Endothelial cell of umbilical vein (primary cell): ENCODE data around the gene DMD. TPM values are rescaled to one million over a fixed set of nuclear protein-coding genes. Genes with fewer than 3 reads are reported as not detected.

ENCODE experiments used
- BruUV-seq: library from RNA; stranded (reverse); fragments of 400-500 nt; replicated peaks from 2 replicates; lab custom pipeline; 2021; lab: Mats Ljungman, UMichigan
- CTCF ChIA-PET: fragments of 300-600, 350-600 bp; sonication (Branson Sonifier 250); formaldehyde crosslinking; loops from one replicate; lab custom pipeline; 2021; ENCODE audit warnings: antibody characterized with exemption, inconsistent platforms; lab: Charles Lee
- POLR2A ChIA-PET: fragments of 300-600, 350-600 bp; sonication (Branson Sonifier 250); formaldehyde crosslinking; loops from one replicate; lab custom pipeline; 2021; ENCODE audit warnings: antibody characterized with exemption, inconsistent platforms; lab: Charles Lee
- DNase-seq: peaks from one replicate; pipeline ENCODE4 v3.0.0-alpha.2; 2011; ENCODE audit warnings: low read depth, low spot score
- FAIRE-seq: peaks from 2 replicates; lab custom pipeline; 2011; peaks lifted over from hg19 to GRCh38; lab: Jason Lieb, UNC
- H2AFZ ChIP-seq: 2 replicates; pipeline ENCODE4 v1.6.0; 2012; ENCODE audit warnings: low read depth, low read length, control low read depth, inconsistent platforms
- H3K27ac ChIP-seq: 2 replicates; pipeline ENCODE4 v1.5.1; 2011; ENCODE audit warnings: low read depth, mild to moderate bottlenecking, control low read depth, low read length, moderate library complexity; ENCODE audit not compliant: insufficient read depth
- H3K27me3 ChIP-seq, 2 experiments: 2 replicates each; pipeline versions ENCODE4 v1.6.0 to v1.6.1; 2011; ENCODE audit warnings: low read length in 2 of 2, mixed read lengths in 1 of 2; ENCODE audit not compliant: control insufficient read depth in 2 of 2, insufficient read depth in 2 of 2
- H3K36me3 ChIP-seq, 2 experiments: 2 replicates in 1 of 2; 3 replicates in 1 of 2; pipeline ENCODE4 v1.5.1; 2011; ENCODE audit warnings: low read length in 2 of 2, mild to moderate bottlenecking in 1 of 2, moderate library complexity in 1 of 2; ENCODE audit not compliant: control insufficient read depth in 2 of 2, insufficient read depth in 2 of 2; ENCODE audit errors: extremely low read depth in 1 of 2
- H3K4me1 ChIP-seq: 3 replicates; pipeline ENCODE4 v1.5.1; 2011; ENCODE audit warnings: mild to moderate bottlenecking, low read length; ENCODE audit not compliant: control insufficient read depth, insufficient read depth; ENCODE audit errors: extremely low read depth
- H3K4me2 ChIP-seq: 2 replicates; pipeline ENCODE4 v1.6.1; 2011; ENCODE audit warnings: low read length, control low read depth, mixed read lengths; ENCODE audit not compliant: insufficient read depth
- H3K4me3 ChIP-seq, 3 experiments: fragments of 200-600 bp in 1 of 3; sonication (generic), shearing (Covaris generic) in 1 of 3; replicated peaks in 1 of 3; 2 replicates each; pipeline ENCODE4 v1.5.1; 2011 to 2016; ENCODE audit warnings: control low read depth in 3 of 3, low read length in 3 of 3, mild to moderate bottlenecking in 2 of 3, inconsistent platforms in 1 of 3, low read depth in 1 of 3, moderate library complexity in 1 of 3; ENCODE audit not compliant: insufficient read depth in 1 of 3
- H3K79me2 ChIP-seq: 2 replicates; pipeline ENCODE4 v1.6.0; 2012; ENCODE audit warnings: low read length, inconsistent platforms; ENCODE audit not compliant: control insufficient read depth, insufficient read depth
- H3K9ac ChIP-seq: replicated peaks from 2 replicates; pipeline ENCODE3; 2011; ENCODE audit warnings: low read length, control low read depth; ENCODE audit not compliant: insufficient read depth; ENCODE audit errors: extremely low read depth
- H3K9me1 ChIP-seq: replicated peaks from 3 replicates; pipeline ENCODE4 v1.6.0; 2011; ENCODE audit warnings: mild to moderate bottlenecking, low read length; ENCODE audit not compliant: control insufficient read depth, insufficient read depth; ENCODE audit errors: extremely low read depth
- H3K9me3 ChIP-seq: replicated peaks from 2 replicates; pipeline ENCODE4 v1.5.1; 2012; ENCODE audit warnings: low read length, inconsistent platforms; ENCODE audit not compliant: control insufficient read depth, insufficient read depth
- H4K20me1 ChIP-seq: replicated peaks from 2 replicates; pipeline ENCODE3; 2011; ENCODE audit warnings: mild to moderate bottlenecking, low read length; ENCODE audit not compliant: control insufficient read depth, insufficient read depth; ENCODE audit errors: extremely low read depth
- EZH2 ChIP-seq: IDR thresholded peaks from 2 replicates; pipeline ENCODE4 v1.6.1; 2012; ENCODE audit warnings: borderline replicate concordance, low read depth, mild to moderate bottlenecking, moderate library complexity, low read length, inconsistent platforms; ENCODE audit not compliant: severe bottlenecking
- FOS ChIP-seq: IDR thresholded peaks from 2 replicates; pipeline ENCODE4 v1.6.1; 2011; ENCODE audit warnings: mild to moderate bottlenecking, low read length, moderate library complexity, borderline replicate concordance; ENCODE audit not compliant: insufficient read depth
- GATA2 ChIP-seq: IDR thresholded peaks from 2 replicates; pipeline ENCODE4 v1.7.0; 2011; ENCODE audit warnings: low read depth, mild to moderate bottlenecking, moderate library complexity, mixed read lengths, low read length; ENCODE audit not compliant: insufficient read length, insufficient read depth
- JUN ChIP-seq: IDR thresholded peaks from 2 replicates; pipeline ENCODE4 v1.6.1; 2011; ENCODE audit warnings: borderline replicate concordance, low read depth; ENCODE audit not compliant: insufficient read length, insufficient read depth
- MYC ChIP-seq: IDR thresholded peaks from one replicate; pipeline ENCODE4 v1.6.1; 2011; ENCODE audit warnings: mild to moderate bottlenecking, low read depth, low read length
- POLR2A ChIP-seq: IDR thresholded peaks from 2 replicates; pipeline ENCODE4 v1.6.1; 2012; ENCODE audit warnings: low read depth, mild to moderate bottlenecking, control low read depth, low read length
- POLR2AphosphoS5 ChIP-seq: IDR thresholded peaks from 2 replicates; pipeline ENCODE4 v1.6.1; 2012; ENCODE audit warnings: low read depth, mild to moderate bottlenecking, control low read depth, low read length, moderate library complexity; ENCODE audit not compliant: insufficient read depth
- dilution Hi-C: fragments of 300-500 bp; cut with MboI; formaldehyde crosslinking; loops from one replicate; pipeline ENCODE4 v1.15.0; 2019; ENCODE audit warnings: low sequenced_read_pairs; ENCODE audit not compliant: extremely low pct_ligation_motif_present
- intact Hi-C: fragments of 100-400 bp; cut with micrococcal nuclease; formaldehyde crosslinking; loops from one replicate; pipeline ENCODE4 v1.10.0; 2022
- polyA plus RNA-seq, 4 experiments: library from polyadenylated mRNA; depleted of rRNA in 3 of 4; stranded (reverse) in 3 of 4; unstranded in 1 of 4; fragments of >200 nt; gene quantifications; 2 replicates each; pipeline versions ENCODE4 v1.2.1 to v1.2.3, GENCODE V29; 2011 to 2012; ENCODE audit warnings: missing spikeins in 1 of 4
- total RNA-seq: library from RNA; stranded (reverse); gene quantifications from 2 replicates; pipeline ENCODE4 v1.2.3, GENCODE V29; 2021
- TF ChIP-seq, protein P1 (sequence below), 2 donors: IDR thresholded peaks; 1 replicate in 1 of 2; 2 replicates in 1 of 2; pipeline ENCODE4 v1.5.1; 2011; ENCODE audit warnings: low read length in 2 of 2, mild to moderate bottlenecking in 2 of 2, moderate library complexity in 2 of 2, control low read depth in 1 of 2, inconsistent platforms in 1 of 2, low read depth in 1 of 2; ENCODE audit not compliant: insufficient read depth in 1 of 2; ENCODE audit errors: extremely low read depth in 1 of 2
- TF ChIP-seq, protein P2 (sequence below): IDR thresholded peaks from 2 replicates; pipeline ENCODE4 v1.6.1; 2011; ENCODE audit not compliant: insufficient read depth, insufficient read length

Gene DMD
- total and polyA plus RNA-seq, 2 donors (not counting 3 experiments of a cell fraction or from before 2014, with no cell fraction given): 7.3 to 9.0 TPM

DNA sequence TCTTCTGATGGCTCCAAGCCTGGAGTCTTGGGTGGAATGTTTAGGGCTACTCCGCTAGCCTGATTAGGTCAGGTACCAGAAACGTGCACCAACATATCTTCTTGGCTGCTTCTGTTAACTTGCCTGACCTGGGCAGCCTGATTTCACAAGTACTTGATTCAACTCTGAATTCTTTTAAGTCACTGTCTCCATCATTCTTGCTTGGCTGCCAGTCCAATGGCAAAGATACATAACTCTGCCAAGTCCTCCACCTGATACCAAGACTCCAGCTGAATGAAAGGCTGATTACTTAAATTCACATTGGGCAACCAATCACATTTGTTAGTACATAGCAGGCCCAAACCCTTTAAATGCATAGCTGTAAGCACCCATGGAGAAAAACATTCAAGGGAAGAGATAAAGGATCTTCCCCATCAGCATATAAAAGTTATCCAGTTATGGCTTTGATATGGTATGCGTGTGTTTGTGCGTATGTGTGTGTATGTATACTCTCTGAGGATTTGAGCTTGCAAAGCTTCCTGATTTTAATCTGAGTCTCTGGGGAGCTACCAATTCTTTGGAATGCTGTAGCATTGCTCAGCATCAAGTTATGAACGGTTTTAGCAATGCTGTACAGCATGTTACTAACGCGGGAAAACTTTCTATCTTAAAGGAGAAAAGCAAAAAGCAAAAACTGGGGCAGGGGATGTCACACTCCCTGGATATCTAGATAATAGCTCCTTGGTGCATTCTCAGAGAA lies 917.2 kb downstream of the DMD start:
- Histone ChIP-seq H3K4me2 (no peak overlapping the region), H3K36me3 (no peaks in the 10 kb centered on the region), H3K9me3 (no peaks in the 10 kb centered on the region), H3K27me3 (no peaks in the 10 kb centered on the region), H2AFZ (no peak overlapping the region), H3K27ac (no peak overlapping the region), H3K4me1 (no peaks in the 10 kb centered on the region), H4K20me1 (no peaks in the 10 kb centered on the region), H3K9ac (no peak overlapping the region), H3K4me3 (no peak overlapping the region), H3K79me2 (no peaks in the 10 kb centered on the region), H3K9me1 (no peaks in the 10 kb centered on the region)
- FAIRE-seq (no peak), DNase-seq (no peak)
- ChIA-PET CTCF (no interaction called here), POLR2A (no interaction called here)
- dilution Hi-C loops (no loop called here), intact Hi-C loops (no loop called here)
- TF ChIP-seq FOS (no peak), MYC (no peak), EZH2 (no peak), POLR2A (no peak), GATA2 (no peak), JUN (no peak), POLR2AphosphoS5 (no peak)
- TF ChIP-seq, protein P1, sequence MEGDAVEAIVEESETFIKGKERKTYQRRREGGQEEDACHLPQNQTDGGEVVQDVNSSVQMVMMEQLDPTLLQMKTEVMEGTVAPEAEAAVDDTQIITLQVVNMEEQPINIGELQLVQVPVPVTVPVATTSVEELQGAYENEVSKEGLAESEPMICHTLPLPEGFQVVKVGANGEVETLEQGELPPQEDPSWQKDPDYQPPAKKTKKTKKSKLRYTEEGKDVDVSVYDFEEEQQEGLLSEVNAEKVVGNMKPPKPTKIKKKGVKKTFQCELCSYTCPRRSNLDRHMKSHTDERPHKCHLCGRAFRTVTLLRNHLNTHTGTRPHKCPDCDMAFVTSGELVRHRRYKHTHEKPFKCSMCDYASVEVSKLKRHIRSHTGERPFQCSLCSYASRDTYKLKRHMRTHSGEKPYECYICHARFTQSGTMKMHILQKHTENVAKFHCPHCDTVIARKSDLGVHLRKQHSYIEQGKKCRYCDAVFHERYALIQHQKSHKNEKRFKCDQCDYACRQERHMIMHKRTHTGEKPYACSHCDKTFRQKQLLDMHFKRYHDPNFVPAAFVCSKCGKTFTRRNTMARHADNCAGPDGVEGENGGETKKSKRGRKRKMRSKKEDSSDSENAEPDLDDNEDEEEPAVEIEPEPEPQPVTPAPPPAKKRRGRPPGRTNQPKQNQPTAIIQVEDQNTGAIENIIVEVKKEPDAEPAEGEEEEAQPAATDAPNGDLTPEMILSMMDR (IDR thresholded peaks at IDR 0.05; ENCODE audit: extremely low read depth in 1 of 2, insufficient read depth in 1 of 2, low read depth in 1 of 2, low read length in 2 of 2): no peak
- TF ChIP-seq, protein P2, sequence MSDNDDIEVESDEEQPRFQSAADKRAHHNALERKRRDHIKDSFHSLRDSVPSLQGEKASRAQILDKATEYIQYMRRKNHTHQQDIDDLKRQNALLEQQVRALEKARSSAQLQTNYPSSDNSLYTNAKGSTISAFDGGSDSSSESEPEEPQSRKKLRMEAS: no peak
- BruUV-seq: no TSS peak
